Trophoblast cell (in vitro differentiated cells and primary cell): Measurements from ENCODE around the gene GTF3C1.
A peak's percentile ranks its signal among the peaks of the same experiment; 100 is the strongest.
"Not testable (repeated sequence)": the region's sequence is repeated elsewhere in the genome, so short reads cannot be mapped to it uniquely, and the experiment has no call there.

ENCODE experiments used
- DNase-seq, 2 donors: peaks; one replicate each; pipeline ENCODE4 v3.0.0-alpha.2; 2016
- H2AFZ ChIP-seq: 2 replicates; pipeline ENCODE4 v1.6.1; 2013; ENCODE audit warnings: low read length, moderate library complexity, mild to moderate bottlenecking; ENCODE audit not compliant: insufficient read depth, poor library complexity
- H2AK5ac ChIP-seq: 2 replicates; pipeline ENCODE4 v1.6.1; 2013; ENCODE audit warnings: mild to moderate bottlenecking, low read length
- H2BK120ac ChIP-seq: 2 replicates; pipeline ENCODE4 v1.6.1; 2013; ENCODE audit warnings: low read length, mild to moderate bottlenecking, moderate library complexity; ENCODE audit not compliant: insufficient read depth, poor library complexity
- H2BK12ac ChIP-seq: 2 replicates; pipeline ENCODE4 v1.6.1; 2013; ENCODE audit warnings: mild to moderate bottlenecking, low read length, moderate library complexity
- H2BK5ac ChIP-seq: 2 replicates; pipeline ENCODE4 v1.6.1; 2013; ENCODE audit warnings: low read length, low read depth, moderate library complexity, mild to moderate bottlenecking; ENCODE audit not compliant: poor library complexity
- H3K14ac ChIP-seq: 2 replicates; pipeline ENCODE4 v1.6.1; 2013; ENCODE audit warnings: mild to moderate bottlenecking, low read length
- H3K18ac ChIP-seq: 2 replicates; pipeline ENCODE4 v1.6.1; 2013; ENCODE audit warnings: mild to moderate bottlenecking, low read length
- H3K23ac ChIP-seq: 2 replicates; pipeline ENCODE4 v1.6.1; 2013; ENCODE audit warnings: low read length
- H3K27ac ChIP-seq: 2 replicates; pipeline ENCODE4 v1.5.1; 2013; ENCODE audit warnings: low read depth, mild to moderate bottlenecking, inconsistent platforms, low read length, moderate library complexity
- H3K27me3 ChIP-seq: 2 replicates; pipeline ENCODE4 v1.6.1; 2013; ENCODE audit warnings: inconsistent platforms, mild to moderate bottlenecking, low read length, moderate library complexity; ENCODE audit not compliant: insufficient read depth
- H3K36me3 ChIP-seq, 2 experiments: 1 replicate in 1 of 2; 2 replicates in 1 of 2; pipeline ENCODE4 v1.6.1; 2013; ENCODE audit warnings: low read length in 2 of 2, mild to moderate bottlenecking in 2 of 2, moderate library complexity in 1 of 2; ENCODE audit not compliant: insufficient read depth in 2 of 2, control insufficient read depth in 1 of 2
- H3K4ac ChIP-seq: 2 replicates; pipeline ENCODE4 v1.6.1; 2013; ENCODE audit warnings: low read depth, mild to moderate bottlenecking, low read length, moderate library complexity
- H3K4me1 ChIP-seq, 2 experiments: 1 replicate in 1 of 2; 2 replicates in 1 of 2; pipeline ENCODE4 v1.6.1; 2013; ENCODE audit warnings: low read length in 2 of 2, mild to moderate bottlenecking in 2 of 2, moderate library complexity in 1 of 2; ENCODE audit not compliant: insufficient read depth in 2 of 2, control insufficient read depth in 1 of 2
- H3K4me2 ChIP-seq: 2 replicates; pipeline ENCODE4 v1.6.1; 2013; ENCODE audit warnings: inconsistent platforms, mild to moderate bottlenecking, low read length, moderate library complexity
- H3K4me3 ChIP-seq: 2 replicates; pipeline ENCODE4 v1.5.1; 2013; ENCODE audit warnings: mild to moderate bottlenecking, low read depth, low read length, inconsistent platforms
- H3K79me1 ChIP-seq: one replicate; pipeline ENCODE4 v1.6.1; 2013; ENCODE audit warnings: low read length
- H3K79me2 ChIP-seq: 2 replicates; pipeline ENCODE4 v1.6.1; 2013; ENCODE audit warnings: low read length, mild to moderate bottlenecking; ENCODE audit not compliant: control insufficient read depth, insufficient read depth, poor library complexity
- H3K9ac ChIP-seq: 2 replicates; pipeline ENCODE4 v1.6.1; 2013; ENCODE audit warnings: mild to moderate bottlenecking, low read length
- H3K9me3 ChIP-seq: 2 replicates; pipeline ENCODE4 v1.6.1; 2013; ENCODE audit warnings: low read depth, mild to moderate bottlenecking, control low read depth, inconsistent platforms, low read length; ENCODE audit not compliant: insufficient read depth
- H4K12ac ChIP-seq: 2 replicates; pipeline ENCODE4 v1.6.1; 2013; ENCODE audit warnings: low read depth, mild to moderate bottlenecking, low read length, moderate library complexity
- H4K8ac ChIP-seq: 2 replicates; pipeline ENCODE4 v1.6.1; 2013; ENCODE audit warnings: low read depth, mild to moderate bottlenecking, low read length, moderate library complexity
- H4K91ac ChIP-seq: one replicate; pipeline ENCODE4 v1.6.1; 2013; ENCODE audit warnings: low read depth, mild to moderate bottlenecking, low read length, moderate library complexity
- WGBS: extraction: QIAGEN DNeasy Blood & Tissue Kit; methylation state at CpG from one replicate; pipeline ENCODE4 v1.1.7; 2013; ENCODE audit warnings: missing lambda C conversion rate; ENCODE audit not compliant: insufficient read length, insufficient coverage; ENCODE audit errors: extremely low coverage; 5-methylcytosine and 5-hydroxymethylcytosine counted together

Gene GTF3C1

DNA sequence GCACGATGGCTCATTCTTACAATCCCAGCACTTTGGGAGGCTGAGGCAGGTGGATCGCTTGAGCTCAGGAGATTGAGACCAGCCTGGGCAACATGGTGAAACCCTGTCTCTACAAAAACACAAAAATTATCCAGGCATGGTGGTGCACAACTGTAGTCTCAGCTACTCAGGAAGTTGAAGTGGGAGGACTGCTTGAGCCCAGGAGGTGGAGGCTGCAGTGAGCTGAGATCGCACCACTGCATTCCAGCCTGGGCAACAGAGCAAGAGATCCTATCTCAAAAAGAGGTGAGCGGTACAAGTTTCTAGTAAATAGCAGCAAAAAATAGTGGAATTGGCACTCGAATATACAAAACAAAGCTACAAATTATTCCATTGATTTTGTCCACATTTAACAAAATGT, 116.5 kb downstream of the GTF3C1 start:
- not testable (repeated sequence) for H3K27me3 ChIP-seq, H3K4ac ChIP-seq, H3K79me1 ChIP-seq, H4K8ac ChIP-seq, H3K23ac ChIP-seq, H3K9me3 ChIP-seq, H2AK5ac ChIP-seq, H4K91ac ChIP-seq, H3K36me3 ChIP-seq, H3K14ac ChIP-seq, H3K4me3 ChIP-seq, H3K18ac ChIP-seq, H2BK120ac ChIP-seq, H3K9ac ChIP-seq, H2BK12ac ChIP-seq, H3K79me2 ChIP-seq, H2BK5ac ChIP-seq, H2AFZ ChIP-seq, H4K12ac ChIP-seq
- Histone ChIP-seq H3K4me1 (peaks cover 13% of the 10 kb centered on the region in 2 experiments), H3K27ac (peak overlapping the region; percentile 35), H3K4me2 (peak overlapping the region; percentile 13)
- DNase-seq = peak in 1 of 2 donors; percentile 23
- WGBS = no CpG with 5 or more reads among the region's 5 CpGs

DNA sequence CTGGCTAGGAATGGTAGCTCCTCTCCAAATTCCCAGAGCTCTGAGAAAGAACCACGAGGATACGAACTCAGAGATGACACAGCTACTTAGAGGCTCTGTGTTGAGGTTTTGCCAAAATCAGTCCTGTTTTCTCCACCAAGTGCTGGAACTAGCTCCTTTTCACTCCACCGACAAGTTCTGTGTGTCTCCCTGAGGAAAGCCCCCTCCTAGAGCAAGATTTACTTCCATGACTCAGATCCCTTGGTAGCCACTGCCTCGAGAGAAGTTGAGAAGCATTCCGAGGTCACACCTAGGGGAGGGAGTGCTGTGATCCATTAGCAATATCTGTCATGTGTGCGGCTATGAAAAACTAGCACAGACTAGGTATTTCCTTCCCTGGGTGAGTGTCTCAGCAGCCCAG, 117.2 kb downstream of the GTF3C1 start:
- Histone ChIP-seq H3K79me1 (no peaks in the 10 kb centered on the region), H3K4me2 (peak overlapping the region; percentile 13), H3K79me2 (peaks cover 2% of the 10 kb centered on the region), H3K9ac (no peak overlapping the region), H3K27me3 (no peaks in the 10 kb centered on the region), H3K23ac (no peak overlapping the region), H3K4me3 (no peak overlapping the region), H3K9me3 (no peaks in the 10 kb centered on the region), H2BK5ac (no peak overlapping the region), H4K91ac (no peak overlapping the region), H3K36me3 (no peaks in the 10 kb centered on the region), H2BK12ac (no peak overlapping the region), H2BK120ac (no peak overlapping the region), H3K27ac (peak overlapping the region; percentile 35), H2AK5ac (no peak overlapping the region), H4K12ac (no peak overlapping the region), H3K18ac (no peak overlapping the region), H2AFZ (no peak overlapping the region), H4K8ac (no peak overlapping the region), H3K4me1 (peaks cover 13% of the 10 kb centered on the region in 2 experiments), H3K4ac (no peak overlapping the region), H3K14ac (no peak overlapping the region)
- no CpG with 5 or more reads among the region's 6 CpGs for WGBS
- peak; percentile 82 to 83 for DNase-seq

DNA sequence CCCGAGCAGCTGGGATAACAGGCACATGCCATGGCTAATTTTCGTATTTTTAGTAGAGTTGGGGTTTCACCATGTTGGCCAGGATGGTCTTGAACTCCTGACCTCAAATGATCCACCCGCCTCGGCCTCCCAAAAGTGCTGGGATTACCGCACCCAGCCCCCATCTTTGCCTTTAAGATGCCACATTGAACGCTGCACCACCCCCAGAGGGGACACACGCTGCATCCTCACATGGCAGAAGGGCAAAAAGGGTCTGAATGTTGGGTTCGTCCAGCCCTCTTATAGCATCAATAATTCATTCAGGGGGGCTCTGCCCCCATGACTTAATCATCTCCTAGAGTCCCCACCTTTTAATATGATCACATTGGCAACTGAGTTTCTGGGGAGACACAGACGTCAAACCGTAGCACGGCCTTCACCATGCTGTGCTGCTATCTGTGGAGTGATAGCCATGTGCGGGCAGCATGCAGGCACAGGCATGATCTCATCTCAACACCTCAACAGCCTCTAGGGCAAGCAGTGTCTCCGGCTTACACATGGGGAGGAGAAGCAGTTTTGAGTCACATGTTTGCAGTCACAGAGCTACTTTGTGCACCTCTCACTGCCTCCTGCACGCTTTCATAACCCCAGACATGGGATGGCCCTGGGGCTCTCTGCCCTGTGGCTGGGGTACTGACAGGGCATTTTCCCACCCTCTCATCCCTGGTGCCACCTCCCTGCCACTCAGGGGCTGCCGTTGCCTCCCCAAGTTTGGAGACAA, 117.8 kb downstream of the GTF3C1 start:
- H2BK5ac ChIP-seq = no peak overlapping the region
- peak overlapping the region; percentile 12 for H3K27ac ChIP-seq
- no peaks in the 10 kb centered on the region for H3K27me3 ChIP-seq
- H2AFZ ChIP-seq = no peak overlapping the region
- no peak overlapping the region for H4K91ac ChIP-seq
- no peak overlapping the region for H3K23ac ChIP-seq
- no peaks in the 10 kb centered on the region for H3K36me3 ChIP-seq
- no peak overlapping the region for H3K18ac ChIP-seq
- DNase-seq = peak; percentile 88
- no peak overlapping the region for H2BK120ac ChIP-seq
- no peak overlapping the region for H2AK5ac ChIP-seq
- H4K12ac ChIP-seq = no peak overlapping the region
- peaks cover 13% of the 10 kb centered on the region in 2 experiments for H3K4me1 ChIP-seq
- no peaks in the 10 kb centered on the region for H3K79me1 ChIP-seq
- no CpG with 5 or more reads among the region's 15 CpGs for WGBS
- H2BK12ac ChIP-seq = no peak overlapping the region
- H3K9ac ChIP-seq = no peak overlapping the region
- H3K79me2 ChIP-seq = peaks cover 2% of the 10 kb centered on the region
- H3K4ac ChIP-seq = no peak overlapping the region
- H3K9me3 ChIP-seq = no peaks in the 10 kb centered on the region
- no peak overlapping the region for H3K14ac ChIP-seq
- H3K4me3 ChIP-seq = no peak overlapping the region
- H4K8ac ChIP-seq = no peak overlapping the region
- no peak overlapping the region for H3K4me2 ChIP-seq

DNA sequence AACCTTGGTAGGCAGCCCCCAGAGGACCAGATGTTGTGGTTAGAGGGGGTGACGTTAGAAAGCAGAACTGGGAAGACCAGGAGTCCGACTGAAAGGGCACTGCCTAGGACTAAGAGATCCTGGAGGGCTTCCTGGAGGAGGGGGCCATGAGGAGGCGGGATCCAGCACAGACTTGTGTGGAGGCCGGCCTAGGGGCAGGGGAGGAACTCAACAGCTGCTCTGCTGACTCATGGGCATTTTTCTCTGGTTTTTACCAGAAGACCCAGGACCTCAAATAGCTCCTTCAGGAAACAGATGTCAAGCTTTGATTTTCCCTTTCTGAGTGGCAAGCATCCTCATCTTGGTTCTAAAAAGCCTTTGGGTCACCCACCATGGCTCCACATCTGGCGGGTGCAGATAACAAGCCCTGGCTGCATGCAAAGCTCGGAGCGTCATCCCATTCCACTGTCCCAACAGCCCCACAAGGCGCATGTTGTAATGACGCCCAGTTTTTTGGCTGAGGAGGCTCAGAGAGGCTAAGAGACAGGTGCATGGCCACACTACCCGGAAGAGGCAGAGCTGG, 118.7 kb downstream of the GTF3C1 start:
- H2BK12ac ChIP-seq = no peak overlapping the region
- no peak overlapping the region for H2BK120ac ChIP-seq
- H3K4me2 ChIP-seq = no peak overlapping the region
- no peaks in the 10 kb centered on the region for H3K79me1 ChIP-seq
- WGBS = no CpG with 5 or more reads among the region's 10 CpGs
- no peak overlapping the region for H3K23ac ChIP-seq
- no peak overlapping the region for H4K91ac ChIP-seq
- H3K9me3 ChIP-seq = no peaks in the 10 kb centered on the region
- peaks cover 2% of the 10 kb centered on the region for H3K79me2 ChIP-seq
- H3K4me3 ChIP-seq = no peak overlapping the region
- no peak overlapping the region for H3K27ac ChIP-seq
- no peak overlapping the region for H3K14ac ChIP-seq
- no peak overlapping the region for H4K8ac ChIP-seq
- no peak overlapping the region for H3K18ac ChIP-seq
- peak; percentile 47 to 56 for DNase-seq
- no peak overlapping the region for H4K12ac ChIP-seq
- no peaks in the 10 kb centered on the region for H3K36me3 ChIP-seq
- no peaks in the 10 kb centered on the region for H3K27me3 ChIP-seq
- H2AFZ ChIP-seq = no peak overlapping the region
- H3K9ac ChIP-seq = no peak overlapping the region
- H3K4ac ChIP-seq = no peak overlapping the region
- H2BK5ac ChIP-seq = no peak overlapping the region
- peaks cover 13% of the 10 kb centered on the region in 2 experiments for H3K4me1 ChIP-seq
- H2AK5ac ChIP-seq = no peak overlapping the region
